HFF-Myc (cell line): Measurements from ENCODE around the gene KCNJ8.
"Not testable (repeated sequence)": the region's sequence is repeated elsewhere in the genome, so short reads cannot be mapped to it uniquely, and the experiment has no call there.

Source experiments
- DNase-seq: peaks from one replicate; pipeline ENCODE4 v3.0.0-alpha.2; 2011; ENCODE audit warnings: low read depth; ENCODE audit errors: extremely low read depth
- H3K4me3 ChIP-seq: replicated peaks from 2 replicates; pipeline ENCODE4 v1.5.1; 2011; ENCODE audit warnings: low read depth, mild to moderate bottlenecking, control low read depth, low read length
- CTCF ChIP-seq: IDR thresholded peaks from 2 replicates; pipeline ENCODE4 v1.5.1; 2012; ENCODE audit warnings: mild to moderate bottlenecking, low read depth, low read length, control low read depth; ENCODE audit errors: missing control alignments

KCNJ8 gene

GRCh38 chr12:21801522-21802288, 27.2 kb upstream of the KCNJ8 start:
- no peak for TF ChIP-seq CTCF
- H3K4me3 ChIP-seq: no peak overlapping the region
- no peak for DNase-seq

GRCh38 chr12:21800011-21800410, 25.5 kb upstream of the KCNJ8 start:
- no peak for TF ChIP-seq CTCF
- no peak for DNase-seq
- H3K4me3 ChIP-seq: no peak overlapping the region

- no peak for TF ChIP-seq CTCF
- no peak overlapping the region for H3K4me3 ChIP-seq
- DNase-seq: no peak
These were observed 23.0 kb upstream of the KCNJ8 start for GRCh38 chr12:21797539-21797938.

- H3K4me3 ChIP-seq: no peak overlapping the region
- no peak for DNase-seq
- no peak for TF ChIP-seq CTCF
These were observed 21.3 kb upstream of the KCNJ8 start for GRCh38 chr12:21795648-21796328.

- H3K4me3 ChIP-seq, DNase-seq: not testable (repeated sequence)
These were observed 20.5 kb upstream of the KCNJ8 start for GRCh38 chr12:21794807-21795595.

GRCh38 chr12:21789687-21790086, 15.2 kb upstream of the KCNJ8 start:
- not testable (repeated sequence) for H3K4me3 ChIP-seq, DNase-seq

- H3K4me3 ChIP-seq: no peak overlapping the region
- no peak for TF ChIP-seq CTCF
- no peak for DNase-seq
These were observed 13.8 kb upstream of the KCNJ8 start for GRCh38 chr12:21788089-21788983.
